ENCODE measurements around the gene STAC2.

- TF ChIP-seq CTCF (IDR thresholded peaks at IDR 0.05) (no peak), POLR2A (IDR thresholded peaks at IDR 0.05) (no peak)
Measured at GRCh38 chr17:39251997-39252396, 26.3 kb upstream of the STAC2 start.

Data from Peyer's patch (tissue), 4 donors.